Lung (tissue), 4 donors: Measurements from ENCODE around the gene ODAPH. TPM values are rescaled to one million over a fixed set of nuclear protein-coding genes. Genes with fewer than 3 reads are reported as not detected.

ENCODE experiments used
- polyA plus RNA-seq, 2 donors: library from polyadenylated mRNA; stranded (reverse); fragments of 200-250 nt; gene quantifications; one replicate each; pipeline ENCODE4 v1.2.1, GENCODE V29; 2013
- total RNA-seq, 2 donors: library from RNA; depleted of rRNA in 1 of 2; stranded (reverse); fragments of >200 nt in 1 of 2; gene quantifications; one replicate each; pipeline ENCODE4 v1.2.1, GENCODE V29; 2014 to 2021
- donor health status: Bipolar disorder and iron deficiency.
- donor health status: healthy.
- donor health status: DM: yes; HTN: yes; CAD: no.

The ODAPH gene
- total and polyA plus RNA-seq, 4 donors, result 0.02 to 0.10 TPM; not detected in 2

Other genes with a start within 250 kb of the ODAPH start
- gene RCHY1, start 41.7 kb upstream of the ODAPH start, total RNA-seq, result 10 to 100 TPM; 27.0 to 35.9 TPM
- gene RCHY1, start 41.7 kb upstream of the ODAPH start, polyA plus RNA-seq, result 10 to 100 TPM; 11.3 to 27.5 TPM
- gene THAP6, start 41.6 kb upstream of the ODAPH start, total RNA-seq, result 10 to 100 TPM; 20.1 to 32.8 TPM
- gene THAP6, start 41.6 kb upstream of the ODAPH start, polyA plus RNA-seq, result 1 to 10 TPM; 4.4 to 5.9 TPM
- gene CDKL2, start 74.5 kb downstream of the ODAPH start, total RNA-seq, result 10 to 100 TPM; 16.0 to 16.3 TPM
- 1 to 10 TPM; 2.7 to 3.2 TPM for gene CDKL2, start 74.5 kb downstream of the ODAPH start, polyA plus RNA-seq
- gene G3BP2, start 117.3 kb downstream of the ODAPH start, total RNA-seq, result 100 to 1,000 TPM in 1 of 2 donors, 10 to 100 TPM in 1; 86.2 to 112 TPM
- 10 to 100 TPM; 16.1 to 51.4 TPM for gene G3BP2, start 117.3 kb downstream of the ODAPH start, polyA plus RNA-seq
- gene USO1, start 168.5 kb downstream of the ODAPH start, total RNA-seq, result 100 to 1,000 TPM in 1 of 2 donors, 10 to 100 TPM in 1; 54.3 to 102 TPM
- 10 to 100 TPM; 29.0 to 35.8 TPM for gene USO1, start 168.5 kb downstream of the ODAPH start, polyA plus RNA-seq